GM10847 (cell line): ENCODE measurements around the gene LRRC4C.

Experiments
- POLR2A ChIP-seq: IDR thresholded peaks from 2 replicates; pipeline ENCODE4 v1.6.1; 2011; ENCODE audit not compliant: insufficient read length; ENCODE audit errors: extremely low read depth

The LRRC4C gene

GRCh38 chr11:41177791-41178190, 281.7 kb downstream of the LRRC4C start:
- TF ChIP-seq POLR2A = no peak

GRCh38 chr11:41175304-41175972, 284.0 kb downstream of the LRRC4C start:
- no peak for TF ChIP-seq POLR2A

GRCh38 chr11:41146326-41146725, 313.1 kb downstream of the LRRC4C start:
- TF ChIP-seq POLR2A = no peak

- no peak for TF ChIP-seq POLR2A
Measured at GRCh38 chr11:41145420-41145819, 314.0 kb downstream of the LRRC4C start.

- no peak for TF ChIP-seq POLR2A
Measured at GRCh38 chr11:41134971-41135370, 324.5 kb downstream of the LRRC4C start.

GRCh38 chr11:41133023-41133422, 326.4 kb downstream of the LRRC4C start:
- TF ChIP-seq POLR2A = no peak

GRCh38 chr11:41121600-41121999, 337.9 kb downstream of the LRRC4C start:
- TF ChIP-seq POLR2A = no peak

GRCh38 chr11:41119484-41119883, 340.0 kb downstream of the LRRC4C start:
- TF ChIP-seq POLR2A = no peak

- no peak for TF ChIP-seq POLR2A
Measured at GRCh38 chr11:41118521-41118920, 340.9 kb downstream of the LRRC4C start.

GRCh38 chr11:41116970-41117369, 342.5 kb downstream of the LRRC4C start:
- no peak for TF ChIP-seq POLR2A

- no peak for TF ChIP-seq POLR2A
Measured at GRCh38 chr11:41115066-41115465, 344.4 kb downstream of the LRRC4C start.

- no peak for TF ChIP-seq POLR2A
Measured at GRCh38 chr11:41113160-41113559, 346.3 kb downstream of the LRRC4C start.

- no peak for TF ChIP-seq POLR2A
Measured at GRCh38 chr11:41110527-41110926, 348.9 kb downstream of the LRRC4C start.

GRCh38 chr11:41102471-41102870, 357.0 kb downstream of the LRRC4C start:
- TF ChIP-seq POLR2A = no peak

- TF ChIP-seq POLR2A = no peak
Measured at GRCh38 chr11:41099654-41100053, 359.8 kb downstream of the LRRC4C start.

GRCh38 chr11:41085123-41085522, 374.3 kb downstream of the LRRC4C start:
- no peak for TF ChIP-seq POLR2A

- TF ChIP-seq POLR2A = no peak
Measured at GRCh38 chr11:41081756-41082285, 377.6 kb downstream of the LRRC4C start.
